Gastroesophageal sphincter (tissue), 4 donors: ENCODE results near the gene HNF4A. TPM values are rescaled to one million over a fixed set of nuclear protein-coding genes. Genes with fewer than 3 reads are reported as not detected.

Experiments
- ATAC-seq: fragments of 150-250 bp; one replicate; pipeline ENCODE4 v1.9.1; 2016; ENCODE audit warnings: mild to moderate bottlenecking, moderate library complexity
- H3K27ac ChIP-seq, 4 donors: fragments of 200-600 bp; sonication (generic) in 3 of 4; 1 replicate in 3 of 4; 2 replicates in 1 of 4; pipeline ENCODE4 v1.5.1; 2016 to 2019
- H3K27me3 ChIP-seq: fragments of 200-600 bp; sonication (generic); one replicate; pipeline ENCODE4 v1.5.1; 2019
- H3K36me3 ChIP-seq, 2 donors: fragments of 200-600 bp; sonication (generic); one replicate each; pipeline ENCODE4 v1.5.1; 2019; ENCODE audit warnings: control low read depth in 1 of 2
- H3K4me1 ChIP-seq, 3 donors: fragments of 200-600 bp; sonication (generic); 1 replicate in 2 of 3; 2 replicates in 1 of 3; pipeline ENCODE4 v1.5.1; 2016 to 2019; ENCODE audit warnings: control low read depth in 2 of 3
- H3K4me3 ChIP-seq, 2 donors: fragments of 200-600 bp; sonication (generic); one replicate each; pipeline ENCODE4 v1.5.1; 2019; ENCODE audit warnings: mild to moderate bottlenecking in 1 of 2, moderate library complexity in 1 of 2
- H3K9me3 ChIP-seq, 3 donors: fragments of 200-600 bp; sonication (generic); one replicate each; pipeline ENCODE4 v1.5.1; 2017 to 2019; ENCODE audit warnings: control low read depth in 2 of 3
- CTCF ChIP-seq, 4 experiments: fragments of 200-600 bp in 2 of 4; fragments of 450-650 bp in 2 of 4; sonication (generic) in 1 of 4; IDR thresholded peaks; one replicate each; pipeline ENCODE4 v1.5.1; 2017 to 2019; ENCODE audit warnings: antibody characterized with exemption in 4 of 4, mild to moderate bottlenecking in 2 of 4, moderate library complexity in 2 of 4
- EP300 ChIP-seq: sonication (generic); formaldehyde crosslinking; IDR thresholded peaks from one replicate; pipeline ENCODE4 v1.6.1; 2017; ENCODE audit warnings: antibody characterized with exemption, mild to moderate bottlenecking
- POLR2A ChIP-seq, 2 donors: fragments of 450-650 bp; IDR thresholded peaks; one replicate each; pipeline ENCODE4 v1.6.1; 2017; ENCODE audit warnings: antibody characterized with exemption in 2 of 2, mild to moderate bottlenecking in 2 of 2, moderate library complexity in 1 of 2
- POLR2AphosphoS5 ChIP-seq: sonication (generic); formaldehyde crosslinking; IDR thresholded peaks from one replicate; pipeline ENCODE4 v1.6.1; 2017; ENCODE audit warnings: antibody characterized with exemption
- WGBS, 2 donors: methylation state at CpG; one replicate each; pipeline ENCODE4 v1.1.5; 2018; ENCODE audit warnings: low coverage in 1 of 2; 5-methylcytosine and 5-hydroxymethylcytosine counted together
- total RNA-seq, 4 donors: library from RNA; depleted of rRNA; stranded (reverse); fragments of >200 nt; gene quantifications; one replicate each; pipeline ENCODE4 v1.1.0, GENCODE V29; 2016

The HNF4A gene
- total RNA-seq, 4 donors from 2014 or later: not detected

- no peak overlapping the region for H3K4me3 ChIP-seq
- H3K4me1 ChIP-seq: no peaks in the 10 kb centered on the region
- no peak for TF ChIP-seq POLR2A (IDR thresholded peaks at IDR 0.05)
- TF ChIP-seq CTCF (IDR thresholded peaks at IDR 0.05): no peak
- TF ChIP-seq POLR2AphosphoS5: no peak
- TF ChIP-seq EP300: no peak
- no peaks in the 10 kb centered on the region for H3K36me3 ChIP-seq
- no peak for ATAC-seq
- no peak overlapping the region for H3K27ac ChIP-seq
- H3K27me3 ChIP-seq: peaks cover 35% of the 10 kb centered on the region
- 58 to 64% methylated on average over 7 to 10 of the region's 12 CpGs for WGBS, 2 donors
- no peaks in the 10 kb centered on the region for H3K9me3 ChIP-seq
Measured at GRCh38 chr20:44436393-44436792, 80.9 kb downstream of the HNF4A start.

GRCh38 chr20:44437497-44437896 is 82.0 kb downstream of the HNF4A start:
- ATAC-seq: no peak
- TF ChIP-seq EP300 (no peak), POLR2A (IDR thresholded peaks at IDR 0.05) (no peak), POLR2AphosphoS5 (no peak), CTCF (IDR thresholded peaks at IDR 0.05) (no peak)
- peaks cover 29% of the 10 kb centered on the region for H3K27me3 ChIP-seq
- WGBS, 2 donors: 87 to 94% methylated on average over 5 of the region's 5 CpGs
- no peak overlapping the region for H3K27ac ChIP-seq
- no peaks in the 10 kb centered on the region for H3K4me1 ChIP-seq
- H3K36me3 ChIP-seq: no peaks in the 10 kb centered on the region
- no peaks in the 10 kb centered on the region for H3K9me3 ChIP-seq
- H3K4me3 ChIP-seq: no peak overlapping the region

- Histone ChIP-seq H3K9me3 (no peaks in the 10 kb centered on the region), H3K27ac (no peak overlapping the region), H3K4me1 (no peaks in the 10 kb centered on the region), H3K4me3 (no peak overlapping the region), H3K36me3 (no peaks in the 10 kb centered on the region), H3K27me3 (peaks cover 26% of the 10 kb centered on the region)
- ATAC-seq: no peak
- 80 to 93% methylated on average over 2 to 4 of the region's 4 CpGs for WGBS, 2 donors
- TF ChIP-seq POLR2A (IDR thresholded peaks at IDR 0.05) (no peak), POLR2AphosphoS5 (no peak), CTCF (IDR thresholded peaks at IDR 0.05) (no peak), EP300 (no peak)
Measured at GRCh38 chr20:44438782-44439181, 83.3 kb downstream of the HNF4A start.

GRCh38 chr20:44439318-44439717 is 83.8 kb downstream of the HNF4A start:
- 59% methylated on average over 2 of the region's 2 CpGs; no CpG with 5 or more reads in 1 of the 2 donors for WGBS, 2 donors
- TF ChIP-seq EP300: no peak
- no peak for TF ChIP-seq POLR2A (IDR thresholded peaks at IDR 0.05)
- TF ChIP-seq CTCF (IDR thresholded peaks at IDR 0.05): no peak
- no peak for TF ChIP-seq POLR2AphosphoS5
- Histone ChIP-seq H3K4me1 (no peaks in the 10 kb centered on the region), H3K27ac (no peak overlapping the region), H3K4me3 (no peak overlapping the region), H3K27me3 (peaks cover 21% of the 10 kb centered on the region), H3K36me3 (no peaks in the 10 kb centered on the region), H3K9me3 (no peaks in the 10 kb centered on the region)
- ATAC-seq: no peak

- TF ChIP-seq POLR2AphosphoS5: no peak
- TF ChIP-seq POLR2A (IDR thresholded peaks at IDR 0.05): no peak
- TF ChIP-seq EP300: no peak
- TF ChIP-seq CTCF (IDR thresholded peaks at IDR 0.05): no peak
- WGBS, 2 donors: 51 to 57% methylated on average over 5 to 6 of the region's 12 CpGs
- ATAC-seq: no peak
- Histone ChIP-seq H3K27ac (no peak overlapping the region), H3K9me3 (no peaks in the 10 kb centered on the region), H3K4me3 (no peak overlapping the region), H3K36me3 (no peaks in the 10 kb centered on the region), H3K27me3 (peaks cover 20% of the 10 kb centered on the region), H3K4me1 (no peaks in the 10 kb centered on the region)
Measured at GRCh38 chr20:44442298-44443070, 87.0 kb downstream of the HNF4A start.
